ENCODE data around the gene PPP1R18.

- TF ChIP-seq EZH2 (IDR thresholded peaks at IDR 0.05; ENCODE audit: low read length, unreplicated experiment) (no peak), CTCF (conservative IDR thresholded peaks at IDR 0.05; ENCODE audit: low read depth, low read length) (no peak)
These were observed 21.3 kb downstream of the PPP1R18 start for GRCh38 chr6:30664994-30665767.

Data from PC-3 (cell line).